IMR-90 (cell line): ENCODE measurements around the gene FADS6. TPM values are rescaled to one million over a fixed set of nuclear protein-coding genes. Genes with fewer than 3 reads are reported as not detected.

Source experiments
- ATAC-seq: fragments of 200-7000 bp; cut with Tn5 transposase; 2 replicates; pipeline ENCODE4 v1.9.1; 2020; ENCODE audit warnings: low read depth, mild to moderate bottlenecking, moderate library complexity
- BruUV-seq: library from RNA; stranded (reverse); fragments of 400-500 nt; replicated peaks from 2 replicates; lab custom pipeline; 2021; lab: Mats Ljungman, UMichigan
- CTCF ChIA-PET: fragments of 300-600 bp; formaldehyde crosslinking; extraction: SDS; loops from one replicate; lab custom pipeline; 2021; ENCODE audit warnings: antibody characterized with exemption; lab: Yijun Ruan, JAX
- POLR2A ChIA-PET: fragments of 300-600 bp; sonication (Branson Sonifier 250); formaldehyde crosslinking; loops from one replicate; lab custom pipeline; 2022; ENCODE audit warnings: antibody characterized with exemption; ENCODE audit not compliant: unreplicated experiment; lab: Charles Lee
- DNase-seq: peaks from one replicate; pipeline ENCODE4 v3.0.0; 2013
- H2AFZ ChIP-seq: replicated peaks from 2 replicates; pipeline ENCODE3; 2013; ENCODE audit warnings: low read length, mild to moderate bottlenecking; ENCODE audit not compliant: poor library complexity
- H2AK5ac ChIP-seq: 2 replicates; pipeline ENCODE4 v1.6.1; 2013; ENCODE audit warnings: low read depth, low read length, inconsistent platforms
- H2AK9ac ChIP-seq: replicated peaks from 2 replicates; pipeline ENCODE3; 2013; ENCODE audit warnings: mild to moderate bottlenecking, low read depth, low read length, moderate library complexity; ENCODE audit not compliant: poor library complexity
- H2BK120ac ChIP-seq: 2 replicates; pipeline ENCODE4 v1.6.1; 2013; ENCODE audit warnings: low read depth, low read length, inconsistent platforms
- H2BK15ac ChIP-seq: 3 replicates; pipeline ENCODE4 v1.6.1; 2013; ENCODE audit warnings: low read depth, low read length, inconsistent platforms
- H2BK20ac ChIP-seq: 2 replicates; pipeline ENCODE4 v1.6.1; 2013; ENCODE audit warnings: low read depth, mild to moderate bottlenecking, inconsistent platforms, low read length, moderate library complexity
- H2BK5ac ChIP-seq: 2 replicates; pipeline ENCODE4 v1.6.1; 2013; ENCODE audit warnings: mild to moderate bottlenecking, low read depth, low read length, inconsistent platforms; ENCODE audit not compliant: poor library complexity, severe bottlenecking
- H3K14ac ChIP-seq: replicated peaks from 2 replicates; pipeline ENCODE4 v1.6.1; 2013; ENCODE audit warnings: low read depth, low read length, inconsistent platforms
- H3K18ac ChIP-seq: 2 replicates; pipeline ENCODE4 v1.6.1; 2013; ENCODE audit warnings: low read depth, low read length, control low read depth
- H3K23ac ChIP-seq: 2 replicates; pipeline ENCODE4 v1.6.1; 2013; ENCODE audit warnings: low read depth, low read length, inconsistent platforms
- H3K27ac ChIP-seq: 2 replicates; pipeline ENCODE4 v1.5.1; 2013; ENCODE audit warnings: mild to moderate bottlenecking, control low read depth, low read length; ENCODE audit not compliant: insufficient read depth
- H3K27me3 ChIP-seq: 2 replicates; pipeline ENCODE4 v1.6.1; 2013; ENCODE audit warnings: low read length; ENCODE audit not compliant: control insufficient read depth, insufficient read depth
- H3K36me3 ChIP-seq: 2 replicates; pipeline ENCODE4 v1.6.1; 2013; ENCODE audit warnings: low read length, mixed read lengths; ENCODE audit not compliant: control insufficient read depth, insufficient read depth
- H3K4ac ChIP-seq: 2 replicates; pipeline ENCODE4 v1.6.1; 2013; ENCODE audit warnings: low read depth, low read length, inconsistent platforms
- H3K4me1 ChIP-seq: 2 replicates; pipeline ENCODE4 v1.6.1; 2013; ENCODE audit warnings: low read length, mixed read lengths; ENCODE audit not compliant: control insufficient read depth, insufficient read depth
- H3K4me2 ChIP-seq: 2 replicates; pipeline ENCODE4 v1.6.1; 2013; ENCODE audit warnings: low read depth, mild to moderate bottlenecking, control low read depth, low read length, moderate library complexity
- H3K4me3 ChIP-seq: 2 replicates; pipeline ENCODE4 v1.5.1; 2013; ENCODE audit warnings: low read depth, mild to moderate bottlenecking, control low read depth, low read length, moderate library complexity; ENCODE audit not compliant: insufficient read depth
- H3K56ac ChIP-seq: 2 replicates; pipeline ENCODE4 v1.6.1; 2013; ENCODE audit warnings: low read length, inconsistent platforms; ENCODE audit not compliant: insufficient read depth; ENCODE audit errors: extremely low read depth
- H3K79me1 ChIP-seq, 2 experiments: 2 replicates each; pipeline ENCODE4 v1.6.1; 2013; ENCODE audit warnings: low read length in 2 of 2, inconsistent platforms in 1 of 2, low read depth in 1 of 2
- H3K9ac ChIP-seq: 2 replicates; pipeline ENCODE4 v1.6.1; 2013; ENCODE audit warnings: low read depth, low read length, control low read depth
- H3K9me1 ChIP-seq: 2 replicates; pipeline ENCODE4 v1.6.1; 2013; ENCODE audit warnings: low read length, inconsistent platforms; ENCODE audit not compliant: insufficient read depth
- H3K9me3 ChIP-seq: 2 replicates; pipeline ENCODE4 v1.6.1; 2013; ENCODE audit warnings: low read length; ENCODE audit not compliant: control insufficient read depth, insufficient read depth
- H4K20me1 ChIP-seq: 2 replicates; pipeline ENCODE4 v1.6.1; 2013; ENCODE audit warnings: low read length, inconsistent platforms; ENCODE audit not compliant: insufficient read depth
- H4K5ac ChIP-seq: 2 replicates; pipeline ENCODE4 v1.6.1; 2013; ENCODE audit warnings: mild to moderate bottlenecking, low read depth, low read length, control low read depth
- H4K8ac ChIP-seq, 2 experiments: 2 replicates each; pipeline ENCODE4 v1.6.1; 2013; ENCODE audit warnings: low read depth in 2 of 2, low read length in 2 of 2, control low read depth in 1 of 2, inconsistent platforms in 1 of 2
- H4K91ac ChIP-seq: 2 replicates; pipeline ENCODE4 v1.6.1; 2013; ENCODE audit warnings: low read depth, low read length, inconsistent platforms; ENCODE audit not compliant: insufficient read depth
- BHLHE40 ChIP-seq: fragments of 150-350 bp; IDR thresholded peaks from 2 replicates; pipeline ENCODE4 v1.6.1; 2016; ENCODE audit warnings: mild to moderate bottlenecking, low read depth, low read length
- CEBPB ChIP-seq: IDR thresholded peaks from 2 replicates; pipeline ENCODE4 v1.6.1; 2012; ENCODE audit warnings: low read depth, low read length, improper control_type of control experiment
- FOS ChIP-seq: fragments of 150-350 bp; IDR thresholded peaks from 2 replicates; pipeline ENCODE4 v1.6.1; 2016; ENCODE audit warnings: low read depth, low read length
- NFE2L2 ChIP-seq: fragments of 150-350 bp; IDR thresholded peaks from 2 replicates; pipeline ENCODE4 v1.6.1; 2016; ENCODE audit warnings: low read depth, mild to moderate bottlenecking, low read length
- RAD21 ChIP-seq: IDR thresholded peaks from 2 replicates; pipeline ENCODE4 v1.6.1; 2012; ENCODE audit warnings: low read length, improper control_type of control experiment
- RFX5 ChIP-seq: IDR thresholded peaks from 2 replicates; pipeline ENCODE4 v1.8.0; 2012; ENCODE audit warnings: low read depth, mild to moderate bottlenecking, low read length, moderate library complexity
- SMC3 ChIP-seq: fragments of 150-350 bp; IDR thresholded peaks from 2 replicates; pipeline ENCODE4 v1.6.1; 2016; ENCODE audit warnings: low read depth, mild to moderate bottlenecking, antibody characterized with exemption, low read length, moderate library complexity
- WGBS, 2 experiments: methylation state at CpG; one replicate each; pipeline versions ENCODE4 v1.1.5 to v1.1.7; 2013; ENCODE audit warnings: missing lambda C conversion rate in 2 of 2; ENCODE audit not compliant: insufficient read length in 1 of 2; ENCODE audit errors: extremely low coverage in 2 of 2; 5-methylcytosine and 5-hydroxymethylcytosine counted together
- dilution Hi-C: fragments of 300-500 bp; cut with HindIII; formaldehyde crosslinking; loops from one replicate; pipeline ENCODE4 v1.14.3; 2018; ENCODE audit warnings: low sequenced_read_pairs; ENCODE audit not compliant: unreplicated experiment
- in situ Hi-C: fragments of 300-500 bp; cut with MboI; formaldehyde crosslinking; loops from 3 replicates; pipeline ENCODE4 v1.14.3; 2019; ENCODE audit warnings: low sequenced_read_pairs, inconsistent platforms, mixed read lengths
- intact Hi-C: fragments of 100-400 bp; cut with micrococcal nuclease; formaldehyde crosslinking; loops from 2 replicates; pipeline ENCODE4 v1.10.0; 2022
- polyA plus RNA-seq, 3 experiments: library from polyadenylated mRNA; depleted of rRNA; stranded (reverse); fragments of >200 nt; gene quantifications; 2 replicates each; pipeline ENCODE4 v1.2.3, GENCODE V29; 2012; ENCODE audit warnings: low replicate concordance in 1 of 3
- total RNA-seq: library from RNA; depleted of rRNA; stranded (reverse); fragments of >200 nt; gene quantifications from 2 replicates; pipeline ENCODE4 v1.2.3, GENCODE V29; 2012
- TF ChIP-seq, protein P1 (sequence below): fragments of 150-350 bp; IDR thresholded peaks from 2 replicates; pipeline ENCODE4 v1.6.1; 2017; ENCODE audit warnings: mild to moderate bottlenecking, antibody characterized with exemption, low read length, low read depth
- TF ChIP-seq, protein P2 (sequence below): fragments of 150-350 bp; IDR thresholded peaks from 2 replicates; pipeline ENCODE4 v1.6.1; 2016; ENCODE audit warnings: low read depth, mild to moderate bottlenecking, low read length, moderate library complexity, borderline replicate concordance
- TF ChIP-seq, protein P3 (sequence below): conservative IDR thresholded peaks from 2 replicates; pipeline ENCODE4 v1.5.1; 2012; ENCODE audit warnings: mild to moderate bottlenecking, low read depth, low read length, improper control_type of control experiment

The FADS6 gene
- total and polyA plus RNA-seq, 2 of the 4 experiments (the other 2 are of a cell fraction), result not detected

DNA sequence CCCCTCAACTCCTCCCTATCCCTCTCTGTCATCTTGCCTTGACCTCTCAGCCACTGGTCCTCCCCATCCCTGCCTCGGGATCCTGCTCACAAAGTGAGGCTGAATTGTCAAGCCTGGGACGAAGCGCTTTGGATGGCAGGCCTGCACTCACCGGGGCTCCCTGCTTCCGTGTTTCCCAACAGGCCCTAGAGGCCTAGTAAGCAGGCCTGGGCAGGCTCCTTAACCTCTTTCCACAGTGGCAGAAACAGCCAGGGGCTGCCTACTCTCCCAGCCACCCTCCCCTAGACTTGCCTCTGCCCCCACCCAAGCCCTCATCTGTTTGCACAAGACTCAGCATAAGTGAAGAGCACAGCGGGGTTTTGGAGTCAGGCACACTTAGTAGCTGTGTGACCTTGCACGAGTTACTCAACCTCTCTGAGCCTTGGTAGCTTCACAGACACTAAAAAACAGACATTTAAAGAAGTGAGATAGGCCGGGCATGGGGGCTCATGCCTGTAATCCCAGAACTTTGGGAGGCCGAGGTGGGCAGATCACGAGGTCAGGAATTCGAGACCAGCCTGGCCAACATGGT lies 5.0 kb upstream of the FADS6 start:
- no peak for TF ChIP-seq BHLHE40
- TF ChIP-seq CEBPB, result no peak
- TF ChIP-seq RAD21, result no peak
- no peak for TF ChIP-seq FOS
- no peak for TF ChIP-seq RFX5
- TF ChIP-seq, protein P1, sequence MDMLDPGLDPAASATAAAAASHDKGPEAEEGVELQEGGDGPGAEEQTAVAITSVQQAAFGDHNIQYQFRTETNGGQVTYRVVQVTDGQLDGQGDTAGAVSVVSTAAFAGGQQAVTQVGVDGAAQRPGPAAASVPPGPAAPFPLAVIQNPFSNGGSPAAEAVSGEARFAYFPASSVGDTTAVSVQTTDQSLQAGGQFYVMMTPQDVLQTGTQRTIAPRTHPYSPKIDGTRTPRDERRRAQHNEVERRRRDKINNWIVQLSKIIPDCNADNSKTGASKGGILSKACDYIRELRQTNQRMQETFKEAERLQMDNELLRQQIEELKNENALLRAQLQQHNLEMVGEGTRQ, result no peak
- TF ChIP-seq, protein P2, sequence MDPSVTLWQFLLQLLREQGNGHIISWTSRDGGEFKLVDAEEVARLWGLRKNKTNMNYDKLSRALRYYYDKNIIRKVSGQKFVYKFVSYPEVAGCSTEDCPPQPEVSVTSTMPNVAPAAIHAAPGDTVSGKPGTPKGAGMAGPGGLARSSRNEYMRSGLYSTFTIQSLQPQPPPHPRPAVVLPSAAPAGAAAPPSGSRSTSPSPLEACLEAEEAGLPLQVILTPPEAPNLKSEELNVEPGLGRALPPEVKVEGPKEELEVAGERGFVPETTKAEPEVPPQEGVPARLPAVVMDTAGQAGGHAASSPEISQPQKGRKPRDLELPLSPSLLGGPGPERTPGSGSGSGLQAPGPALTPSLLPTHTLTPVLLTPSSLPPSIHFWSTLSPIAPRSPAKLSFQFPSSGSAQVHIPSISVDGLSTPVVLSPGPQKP, result no peak
- no peak for TF ChIP-seq SMC3
- no peak for TF ChIP-seq NFE2L2
- TF ChIP-seq, protein P3, sequence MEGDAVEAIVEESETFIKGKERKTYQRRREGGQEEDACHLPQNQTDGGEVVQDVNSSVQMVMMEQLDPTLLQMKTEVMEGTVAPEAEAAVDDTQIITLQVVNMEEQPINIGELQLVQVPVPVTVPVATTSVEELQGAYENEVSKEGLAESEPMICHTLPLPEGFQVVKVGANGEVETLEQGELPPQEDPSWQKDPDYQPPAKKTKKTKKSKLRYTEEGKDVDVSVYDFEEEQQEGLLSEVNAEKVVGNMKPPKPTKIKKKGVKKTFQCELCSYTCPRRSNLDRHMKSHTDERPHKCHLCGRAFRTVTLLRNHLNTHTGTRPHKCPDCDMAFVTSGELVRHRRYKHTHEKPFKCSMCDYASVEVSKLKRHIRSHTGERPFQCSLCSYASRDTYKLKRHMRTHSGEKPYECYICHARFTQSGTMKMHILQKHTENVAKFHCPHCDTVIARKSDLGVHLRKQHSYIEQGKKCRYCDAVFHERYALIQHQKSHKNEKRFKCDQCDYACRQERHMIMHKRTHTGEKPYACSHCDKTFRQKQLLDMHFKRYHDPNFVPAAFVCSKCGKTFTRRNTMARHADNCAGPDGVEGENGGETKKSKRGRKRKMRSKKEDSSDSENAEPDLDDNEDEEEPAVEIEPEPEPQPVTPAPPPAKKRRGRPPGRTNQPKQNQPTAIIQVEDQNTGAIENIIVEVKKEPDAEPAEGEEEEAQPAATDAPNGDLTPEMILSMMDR, result no peak
- DNase-seq (no peak), ATAC-seq (no peak)
- no peaks in the 10 kb centered on the region for H3K4me1 ChIP-seq
- dilution Hi-C loops (no loop called here), intact Hi-C loops (no loop called here), in situ Hi-C loops (no loop called here)
- no peak overlapping the region for H3K4ac ChIP-seq
- ChIA-PET CTCF (no interaction called here), POLR2A (no interaction called here)
- no peak overlapping the region for H3K9ac ChIP-seq
- no peak overlapping the region for H2AK9ac ChIP-seq
- no peaks in the 10 kb centered on the region for H3K79me1 ChIP-seq
- no peaks in the 10 kb centered on the region for H3K9me3 ChIP-seq
- no peak overlapping the region for H4K8ac ChIP-seq
- H4K5ac ChIP-seq, result no peak overlapping the region
- H3K36me3 ChIP-seq, result no peaks in the 10 kb centered on the region
- BruUV-seq, result no TSS peak
- H2BK15ac ChIP-seq, result no peak overlapping the region
- H2BK20ac ChIP-seq, result no peak overlapping the region
- H4K20me1 ChIP-seq, result no peaks in the 10 kb centered on the region
- WGBS, 2 experiments, result 69% methylated on average over 3 of the region's 11 CpGs; no CpG with 5 or more reads in 1 of the 2 experiments
- H3K4me2 ChIP-seq, result no peak overlapping the region
- no peak overlapping the region for H2AK5ac ChIP-seq
- H3K9me1 ChIP-seq, result no peaks in the 10 kb centered on the region
- H2BK5ac ChIP-seq, result no peak overlapping the region
- H3K14ac ChIP-seq, result no peak overlapping the region
- H3K4me3 ChIP-seq, result no peak overlapping the region
- H2BK120ac ChIP-seq, result no peak overlapping the region
- no peak overlapping the region for H3K23ac ChIP-seq
- no peak overlapping the region for H3K56ac ChIP-seq
- H2AFZ ChIP-seq, result no peak overlapping the region
- H4K91ac ChIP-seq, result no peak overlapping the region
- no peak overlapping the region for H3K27ac ChIP-seq
- H3K27me3 ChIP-seq, result peaks cover 59% of the 10 kb centered on the region
- H3K18ac ChIP-seq, result no peak overlapping the region
